HepG2 (cell line): ENCODE results near the gene NDRG2.

Source experiments
- CREB1 ChIP-seq, 2 experiments: fragments of 450-650 bp in 1 of 2; IDR thresholded peaks; 2 replicates each; pipeline ENCODE4 v1.6.1; 2016 to 2017; ENCODE audit warnings: control low read depth in 1 of 2, mild to moderate bottlenecking in 1 of 2, missing compliant biosample characterization in 1 of 2, missing genetic modification characterization in 1 of 2
- IRF2 ChIP-seq: IDR thresholded peaks from 2 replicates; pipeline ENCODE4 v1.6.1; 2018; ENCODE audit warnings: missing genetic modification reagents, missing compliant biosample characterization
- MAZ ChIP-seq, 2 experiments: sonication (generic) in 1 of 2; formaldehyde crosslinking in 1 of 2; IDR thresholded peaks; 2 replicates each; pipeline versions ENCODE4 v1.5.0 to v1.6.1; 2012 to 2020; ENCODE audit warnings: low read depth in 2 of 2, mild to moderate bottlenecking in 2 of 2, borderline replicate concordance in 1 of 2, improper control_type of control experiment in 1 of 2, low read length in 1 of 2, missing genetic modification reagents in 1 of 2, moderate library complexity in 1 of 2
- NR2C2 ChIP-seq: sonication (generic); formaldehyde crosslinking; IDR thresholded peaks from 2 replicates; pipeline ENCODE4 v1.4.0; 2020; ENCODE audit warnings: missing genetic modification reagents, mild to moderate bottlenecking, moderate library complexity, borderline replicate concordance
- POGZ ChIP-seq: sonication (generic); formaldehyde crosslinking; IDR thresholded peaks from 2 replicates; pipeline ENCODE4 v1.4.0; 2020; ENCODE audit warnings: mild to moderate bottlenecking, missing genetic modification reagents
- TCF7L2 ChIP-seq: IDR thresholded peaks from 2 replicates; pipeline ENCODE4 v1.6.1; 2011; ENCODE audit warnings: mild to moderate bottlenecking, low read depth, low read length, moderate library complexity
- ZNF512 ChIP-seq: sonication (generic); formaldehyde crosslinking; IDR thresholded peaks from 2 replicates; pipeline ENCODE4 v1.4.0; 2020; ENCODE audit warnings: mild to moderate bottlenecking, missing genetic modification reagents
- ZNF782 ChIP-seq: sonication (generic); formaldehyde crosslinking; IDR thresholded peaks from 2 replicates; pipeline ENCODE4 v1.4.0; 2020; ENCODE audit warnings: missing genetic modification reagents, mild to moderate bottlenecking, borderline replicate concordance
- ZNF792 ChIP-seq: IDR thresholded peaks from 2 replicates; pipeline ENCODE4 v1.6.1; 2016

GRCh38 chr14:20997115-20997514 lies 27.7 kb downstream of the NDRG2 start:
- TF ChIP-seq NR2C2 (no peak), POGZ (no peak), MAZ (IDR thresholded peaks at IDR 0.05; ENCODE audit: borderline replicate concordance, low read depth, low read length) (no peak), MAZ (CRISPR knock-in tag; IDR thresholded peaks at IDR 0.05; ENCODE audit: low read depth) (no peak), IRF2 (CRISPR knock-in tag) (no peak), ZNF782 (CRISPR knock-in tag) (no peak), CREB1 (IDR thresholded peaks at IDR 0.05) (no peak), CREB1 (CRISPR knock-in tag; IDR thresholded peaks at IDR 0.05) (no peak), ZNF792 (no peak), ZNF512 (CRISPR knock-in tag) (no peak), TCF7L2 (no peak)
